Suprapubic skin (tissue), 4 donors: ENCODE data around the gene LBHD2. TPM values are rescaled to one million over a fixed set of nuclear protein-coding genes. Genes with fewer than 3 reads are reported as not detected.
A peak's percentile ranks its signal among the peaks of the same experiment; 100 is the strongest.

Experiments used
- DNase-seq, 2 donors: peaks; one replicate each; pipeline ENCODE4 v3.0.0-alpha.2; 2019; ENCODE audit warnings: low spot score in 2 of 2
- H3K27ac ChIP-seq: fragments of 200-600 bp; sonication (generic); one replicate; pipeline ENCODE4 v1.5.1; 2019
- H3K27me3 ChIP-seq: fragments of 200-600 bp; sonication (generic); one replicate; pipeline ENCODE4 v1.5.1; 2019
- H3K36me3 ChIP-seq: fragments of 200-600 bp; sonication (generic); one replicate; pipeline ENCODE4 v1.5.1; 2019
- H3K4me1 ChIP-seq: fragments of 200-600 bp; sonication (generic); one replicate; pipeline ENCODE4 v1.5.1; 2019
- H3K4me3 ChIP-seq: fragments of 200-600 bp; sonication (generic); one replicate; pipeline ENCODE4 v1.5.1; 2019; ENCODE audit warnings: mild to moderate bottlenecking
- H3K9me3 ChIP-seq: fragments of 200-600 bp; sonication (generic); one replicate; pipeline ENCODE4 v1.5.1; 2019
- CTCF ChIP-seq, 2 donors: fragments of 200-600 bp in 1 of 2; fragments of 450-650 bp in 1 of 2; sonication (generic) in 1 of 2; IDR thresholded peaks; one replicate each; pipeline ENCODE4 v1.5.1; 2016 to 2019; ENCODE audit warnings: antibody characterized with exemption in 2 of 2, mild to moderate bottlenecking in 1 of 2, moderate library complexity in 1 of 2
- EP300 ChIP-seq: sonication (generic); formaldehyde crosslinking; IDR thresholded peaks from one replicate; pipeline ENCODE4 v1.6.1; 2017; ENCODE audit warnings: antibody characterized with exemption
- POLR2A ChIP-seq, 2 donors: fragments of 450-650 bp; IDR thresholded peaks; one replicate each; pipeline ENCODE4 v1.6.1; 2017; ENCODE audit warnings: antibody characterized with exemption in 2 of 2, mild to moderate bottlenecking in 2 of 2, moderate library complexity in 2 of 2
- POLR2AphosphoS5 ChIP-seq, 3 donors: sonication (generic); formaldehyde crosslinking; IDR thresholded peaks; one replicate each; pipeline ENCODE4 v1.6.1; 2017; ENCODE audit warnings: antibody characterized with exemption in 3 of 3
- WGBS: methylation state at CpG from one replicate; pipeline ENCODE4 v1.1.5; 2018; 5-methylcytosine and 5-hydroxymethylcytosine counted together
- total RNA-seq, 4 donors: library from RNA; depleted of rRNA; stranded (reverse); fragments of >200 nt; gene quantifications; one replicate each; pipeline ENCODE4 v1.1.0, GENCODE V29; 2016

Gene LBHD2
- total RNA-seq, 4 donors from 2014 or later, result not detected

DNA sequence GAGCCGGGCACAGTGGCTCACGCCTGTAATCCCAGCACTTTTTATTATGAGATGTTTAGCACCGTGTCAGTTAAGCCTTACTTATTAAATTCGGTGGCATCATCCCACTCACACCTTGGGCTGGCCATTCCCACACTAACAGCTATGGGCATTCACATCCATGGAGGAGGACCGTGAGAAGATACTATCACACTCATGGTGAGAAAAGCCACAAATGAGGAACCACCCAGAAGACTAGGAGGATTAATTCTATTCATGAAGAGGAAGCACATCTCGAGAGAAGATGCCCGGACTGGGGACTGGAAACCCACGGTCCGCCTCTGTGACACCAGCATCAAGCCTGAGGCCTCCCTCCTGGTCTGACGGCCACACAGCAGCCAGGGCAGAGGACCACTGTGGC is 31.6 kb upstream of the LBHD2 start:
- Histone ChIP-seq H3K4me3 (no peak overlapping the region), H3K27ac (no peak overlapping the region), H3K36me3 (no peaks in the 10 kb centered on the region), H3K27me3 (no peaks in the 10 kb centered on the region), H3K9me3 (no peaks in the 10 kb centered on the region), H3K4me1 (peaks cover 22% of the 10 kb centered on the region)
- 80% methylated on average over 10 of the region's 10 CpGs for WGBS
- TF ChIP-seq POLR2A (IDR thresholded peaks at IDR 0.05) (no peak), POLR2AphosphoS5 (IDR thresholded peaks at IDR 0.05) (no peak), CTCF (IDR thresholded peaks at IDR 0.05) (no peak), EP300 (no peak)
- no peak for DNase-seq

- peaks cover 42% of the 10 kb centered on the region for H3K4me1 ChIP-seq
These were observed 28.3 kb upstream of the LBHD2 start for GRCh38 chr14:103055695-103056094.

DNA sequence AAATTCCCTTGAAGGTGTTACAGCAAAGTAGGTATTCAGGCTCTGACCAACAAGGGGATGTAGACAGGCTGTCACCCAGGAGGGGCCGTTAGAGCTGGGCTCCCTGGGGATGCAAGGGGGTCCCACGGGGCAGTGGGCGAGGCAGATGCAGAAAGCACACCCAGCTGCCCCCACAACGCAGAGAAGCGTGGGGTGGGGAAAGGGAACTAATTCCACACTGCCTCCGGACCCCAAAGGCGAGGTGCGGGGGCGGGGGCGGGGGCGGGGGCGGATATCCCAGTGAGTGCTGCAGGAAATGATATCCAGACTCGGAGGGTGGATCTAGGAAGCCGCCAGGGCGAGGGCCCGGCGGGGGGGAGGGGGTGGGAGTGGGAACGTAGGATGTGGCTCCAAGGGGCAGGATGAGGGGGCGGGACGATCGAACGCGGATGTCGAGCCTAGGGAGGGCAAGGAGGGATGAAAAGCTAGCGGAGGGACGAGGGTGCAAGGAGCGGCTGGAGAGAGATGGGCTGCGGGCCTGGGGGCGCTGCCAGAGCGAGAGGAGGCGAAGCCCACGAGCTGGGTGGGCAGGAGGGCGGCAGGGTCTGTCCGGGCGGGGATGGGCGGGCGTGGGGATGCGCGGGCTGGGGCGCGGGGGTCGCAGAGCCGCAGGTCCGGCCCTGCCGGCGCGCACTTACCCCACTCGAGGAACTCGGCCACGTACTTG is 27.5 kb upstream of the LBHD2 start:
- no peaks in the 10 kb centered on the region for H3K27me3 ChIP-seq
- 2% methylated on average over 47 of the region's 50 CpGs for WGBS
- H3K9me3 ChIP-seq, result no peaks in the 10 kb centered on the region
- H3K4me3 ChIP-seq, result peak overlapping the region; percentile 81
- peak in 1 of 2 donors; percentile 90 for DNase-seq
- peak overlapping the region; percentile 96 for H3K27ac ChIP-seq
- peaks cover 42% of the 10 kb centered on the region for H3K4me1 ChIP-seq
- no peaks in the 10 kb centered on the region for H3K36me3 ChIP-seq
- TF ChIP-seq POLR2A (IDR thresholded peaks at IDR 0.05) (no peak), POLR2AphosphoS5 (IDR thresholded peaks at IDR 0.05) (no peak), CTCF (IDR thresholded peaks at IDR 0.05) (no peak), EP300 (no peak)

More at GRCh38 chr14:103055695-103056094, 28.3 kb upstream of the LBHD2 start:
- H3K4me3 ChIP-seq, result peak overlapping the region; percentile 81
- H3K9me3 ChIP-seq, result no peaks in the 10 kb centered on the region
- no peaks in the 10 kb centered on the region for H3K27me3 ChIP-seq
- TF ChIP-seq CTCF (IDR thresholded peaks at IDR 0.05), result no peak
- TF ChIP-seq POLR2AphosphoS5 (IDR thresholded peaks at IDR 0.05), result no peak
- no peak for TF ChIP-seq POLR2A (IDR thresholded peaks at IDR 0.05)
- no peak for TF ChIP-seq EP300
- no peak for DNase-seq
- H3K27ac ChIP-seq, result peak overlapping the region; percentile 96
- WGBS, result 61% methylated on average over 8 of the region's 8 CpGs
- H3K36me3 ChIP-seq, result no peaks in the 10 kb centered on the region

GRCh38 chr14:103057028-103057371 is 27.0 kb upstream of the LBHD2 start:
- under 1% methylated on average over 20 of the region's 53 CpGs for WGBS
- no peak for TF ChIP-seq POLR2AphosphoS5 (IDR thresholded peaks at IDR 0.05)
- TF ChIP-seq POLR2A (IDR thresholded peaks at IDR 0.05), result peak in 1 of 2 donors; percentile 25
- no peak for TF ChIP-seq CTCF (IDR thresholded peaks at IDR 0.05)
- Histone ChIP-seq H3K4me1 (peaks cover 42% of the 10 kb centered on the region), H3K27ac (peak overlapping the region; percentile 96), H3K4me3 (peak overlapping the region; percentile 81), H3K27me3 (no peaks in the 10 kb centered on the region), H3K36me3 (no peaks in the 10 kb centered on the region), H3K9me3 (no peaks in the 10 kb centered on the region)
- DNase-seq, result peak in 1 of 2 donors; percentile 74

DNA sequence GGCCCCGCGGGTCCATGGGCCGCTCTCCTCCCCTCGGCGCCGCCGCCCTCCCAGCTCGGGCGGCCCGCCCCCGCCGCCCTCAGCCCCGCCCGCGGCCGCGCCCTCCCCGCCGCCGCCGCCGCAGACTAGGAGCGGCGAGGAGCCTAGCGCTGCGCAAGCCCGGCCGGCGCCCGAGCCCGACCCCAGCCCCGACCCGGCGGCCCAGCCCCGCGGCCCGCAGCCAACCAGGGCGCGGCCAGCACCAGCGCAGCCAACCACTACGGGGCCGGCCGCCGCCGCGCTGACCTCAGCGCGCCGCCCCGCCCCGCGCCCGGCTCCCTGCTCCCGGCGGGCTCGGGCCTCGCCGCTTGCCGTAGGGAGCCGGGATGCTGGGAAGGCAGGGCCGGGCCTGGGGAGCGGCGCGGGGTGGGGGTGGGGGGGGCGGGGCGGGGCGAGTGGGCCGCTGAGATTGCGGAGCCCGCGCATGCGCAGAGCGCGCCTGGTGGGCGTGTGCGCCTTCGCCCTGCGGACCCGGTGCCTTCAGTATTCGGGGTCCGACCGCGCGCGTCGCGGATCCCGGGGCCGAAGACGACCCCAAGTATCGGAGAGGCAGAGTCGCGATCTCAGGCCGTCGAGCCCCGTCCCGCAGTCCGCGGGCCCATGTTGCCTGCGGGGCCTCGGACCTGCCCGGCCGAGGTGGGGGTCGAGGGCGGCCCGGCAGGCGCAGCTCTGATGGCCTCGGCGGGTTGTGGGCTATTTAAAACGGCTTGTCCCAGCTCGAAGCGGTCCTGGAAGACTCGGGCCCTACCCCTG is 26.4 kb upstream of the LBHD2 start, which contains the start of gene CDC42BPB:
Gene CDC42BPB (minus strand): TSS at position 178 of the 792 bp plus-strand sequence. CDS start 376 bp downstream, outside the sequence.
- Histone ChIP-seq H3K36me3 (no peaks in the 10 kb centered on the region), H3K27ac (peak within 1 kb of the TSS; percentile 96), H3K27me3 (no peaks in the 10 kb centered on the region), H3K9me3 (no peaks in the 10 kb centered on the region), H3K4me3 (peak within 1 kb of the TSS; percentile 81), H3K4me1 (peaks cover 42% of the 10 kb centered on the region)
- 3% methylated on average over 18 of the region's 113 CpGs for WGBS
- TF ChIP-seq EP300 (no peak), POLR2A (IDR thresholded peaks at IDR 0.05) (peak in 1 of 2 donors; percentile 11)
- peak; percentile 89 for DNase-seq
